ENCODE data around the gene LAMTOR4.

DNA sequence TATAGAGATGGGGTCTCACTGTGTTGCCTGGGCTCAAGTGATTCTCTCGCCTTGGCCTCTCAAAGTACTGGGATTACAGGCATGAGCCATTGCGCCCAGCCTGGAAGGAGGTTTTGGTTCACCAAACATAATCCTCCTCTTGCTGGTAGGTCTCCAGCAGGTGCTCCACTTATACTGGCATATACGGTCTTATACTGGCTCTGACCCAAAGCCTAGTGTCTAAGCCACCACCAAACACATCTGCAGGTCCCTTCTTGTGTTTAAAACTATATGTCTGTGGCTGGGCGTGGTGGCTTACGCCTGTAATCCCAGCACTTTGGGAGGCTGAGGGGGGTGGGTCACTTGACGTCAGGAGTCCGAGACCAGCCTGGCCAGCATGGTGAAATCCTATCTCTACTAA lies 16.6 kb upstream of the LAMTOR4 start:
- TF ChIP-seq POLR2A (IDR thresholded peaks at IDR 0.05), result no peak
- TF ChIP-seq, protein P1, sequence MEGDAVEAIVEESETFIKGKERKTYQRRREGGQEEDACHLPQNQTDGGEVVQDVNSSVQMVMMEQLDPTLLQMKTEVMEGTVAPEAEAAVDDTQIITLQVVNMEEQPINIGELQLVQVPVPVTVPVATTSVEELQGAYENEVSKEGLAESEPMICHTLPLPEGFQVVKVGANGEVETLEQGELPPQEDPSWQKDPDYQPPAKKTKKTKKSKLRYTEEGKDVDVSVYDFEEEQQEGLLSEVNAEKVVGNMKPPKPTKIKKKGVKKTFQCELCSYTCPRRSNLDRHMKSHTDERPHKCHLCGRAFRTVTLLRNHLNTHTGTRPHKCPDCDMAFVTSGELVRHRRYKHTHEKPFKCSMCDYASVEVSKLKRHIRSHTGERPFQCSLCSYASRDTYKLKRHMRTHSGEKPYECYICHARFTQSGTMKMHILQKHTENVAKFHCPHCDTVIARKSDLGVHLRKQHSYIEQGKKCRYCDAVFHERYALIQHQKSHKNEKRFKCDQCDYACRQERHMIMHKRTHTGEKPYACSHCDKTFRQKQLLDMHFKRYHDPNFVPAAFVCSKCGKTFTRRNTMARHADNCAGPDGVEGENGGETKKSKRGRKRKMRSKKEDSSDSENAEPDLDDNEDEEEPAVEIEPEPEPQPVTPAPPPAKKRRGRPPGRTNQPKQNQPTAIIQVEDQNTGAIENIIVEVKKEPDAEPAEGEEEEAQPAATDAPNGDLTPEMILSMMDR (IDR thresholded peaks at IDR 0.05), result no peak
